Neural crest cell (in vitro differentiated cells): Measurements from ENCODE around the gene POGLUT2. TPM values are rescaled to one million over a fixed set of nuclear protein-coding genes. Genes with fewer than 3 reads are reported as not detected.

Experiments
- DNase-seq: peaks from one replicate; pipeline ENCODE4 v3.0.0; 2021; ENCODE audit warnings: low read depth, mixed read lengths, low spot score
- H3K27ac Mint-ChIP-seq: one replicate; pipeline ENCODE4 v1.8.0; 2021; ENCODE audit warnings: mild to moderate bottlenecking, mixed read lengths; ENCODE audit not compliant: unreplicated experiment
- H3K27me3 Mint-ChIP-seq: 2 replicates; pipeline ENCODE4 v1.8.0; 2021; ENCODE audit warnings: low read depth, mild to moderate bottlenecking, mixed read lengths
- H3K36me3 Mint-ChIP-seq: 2 replicates; pipeline ENCODE4 v1.8.0; 2021; ENCODE audit warnings: low read depth, mild to moderate bottlenecking, mixed read lengths
- H3K4me1 Mint-ChIP-seq: 2 replicates; pipeline ENCODE4 v1.8.0; 2021; ENCODE audit warnings: mixed read lengths
- H3K4me3 Mint-ChIP-seq: one replicate; pipeline ENCODE4 v1.8.0; 2021; ENCODE audit warnings: mild to moderate bottlenecking, mixed read lengths
- H3K9me3 Mint-ChIP-seq: 2 replicates; pipeline ENCODE4 v1.8.0; 2021; ENCODE audit warnings: mixed read lengths
- CTCF ChIP-seq: fragments of 200-600 bp; sonication (generic); conservative IDR thresholded peaks from 2 replicates; pipeline ENCODE4 v1.5.0; 2021; ENCODE audit warnings: antibody characterized with exemption, mild to moderate bottlenecking
- total RNA-seq: library from RNA; stranded (reverse); gene quantifications from 2 replicates; pipeline ENCODE4 v1.2.1, GENCODE V29; 2021

The POGLUT2 gene
- total RNA-seq, 1 donor from 2014 or later, result 31.1 TPM

GRCh38 chr13:102761071-102761470, 37.7 kb downstream of the POGLUT2 start:
- no peak for TF ChIP-seq CTCF
- Mint-ChIP-seq H3K27me3 (no peaks in the 10 kb centered on the region), H3K9me3 (no peaks in the 10 kb centered on the region), H3K4me1 (no peaks in the 10 kb centered on the region), H3K4me3 (no peak overlapping the region), H3K27ac (no peak overlapping the region), H3K36me3 (no peaks in the 10 kb centered on the region)
- no peak for DNase-seq

- no peak for TF ChIP-seq CTCF
- no peak overlapping the region for H3K4me3 Mint-ChIP-seq
- H3K27ac Mint-ChIP-seq, result no peak overlapping the region
- no peak for DNase-seq
- no peaks in the 10 kb centered on the region for H3K4me1 Mint-ChIP-seq
- H3K27me3 Mint-ChIP-seq, result no peaks in the 10 kb centered on the region
- H3K9me3 Mint-ChIP-seq, result peaks cover 6% of the 10 kb centered on the region
- H3K36me3 Mint-ChIP-seq, result no peaks in the 10 kb centered on the region
Measured at GRCh38 chr13:102758842-102759241, 39.9 kb downstream of the POGLUT2 start.

- peaks cover 3% of the 10 kb centered on the region for H3K36me3 Mint-ChIP-seq
- no peak for DNase-seq
- no peak overlapping the region for H3K27ac Mint-ChIP-seq
- no peak overlapping the region for H3K4me3 Mint-ChIP-seq
- H3K4me1 Mint-ChIP-seq, result no peaks in the 10 kb centered on the region
- H3K27me3 Mint-ChIP-seq, result no peaks in the 10 kb centered on the region
- peaks cover 6% of the 10 kb centered on the region for H3K9me3 Mint-ChIP-seq
- no peak for TF ChIP-seq CTCF
Measured at GRCh38 chr13:102757006-102757405, 41.8 kb downstream of the POGLUT2 start.

GRCh38 chr13:102751886-102752285, 46.9 kb downstream of the POGLUT2 start:
- H3K4me3 Mint-ChIP-seq, result no peak overlapping the region
- DNase-seq, result no peak
- no peaks in the 10 kb centered on the region for H3K27me3 Mint-ChIP-seq
- H3K9me3 Mint-ChIP-seq, result peaks cover 11% of the 10 kb centered on the region
- no peaks in the 10 kb centered on the region for H3K4me1 Mint-ChIP-seq
- no peak for TF ChIP-seq CTCF
- peaks cover 23% of the 10 kb centered on the region for H3K36me3 Mint-ChIP-seq
- H3K27ac Mint-ChIP-seq, result no peak overlapping the region

GRCh38 chr13:102742506-102742905, 56.3 kb downstream of the POGLUT2 start:
- Mint-ChIP-seq H3K4me1 (no peaks in the 10 kb centered on the region), H3K9me3 (peaks cover 19% of the 10 kb centered on the region)

More at GRCh38 chr13:102742506-102742905, 56.3 kb downstream of the POGLUT2 start:
- Mint-ChIP-seq H3K27me3 (peaks cover 10% of the 10 kb centered on the region), H3K27ac (no peak overlapping the region), H3K36me3 (peaks cover 13% of the 10 kb centered on the region), H3K4me3 (no peak overlapping the region)
- no peak for DNase-seq
- TF ChIP-seq CTCF, result no peak
